ENCODE data around the gene FANCC. TPM values are rescaled to one million over a fixed set of nuclear protein-coding genes. Genes with fewer than 3 reads are reported as not detected.

The FANCC gene
- total and polyA plus RNA-seq, 2 donors = 4.1 to 4.8 TPM

- no peak overlapping the region for H3K4me3 ChIP-seq (ENCODE audit: low read length in 2 of 2)
- H3K4me1 ChIP-seq (ENCODE audit: control insufficient read depth in 2 of 2, insufficient read depth in 2 of 2, low read length in 2 of 2) = peaks cover 18 to 56% of the 10 kb centered on the region in 2 donors
- H3K36me3 ChIP-seq (ENCODE audit: control insufficient read depth in 2 of 2, insufficient read depth in 2 of 2, low read length in 1 of 2) = peaks cover under 1 to 3% of the 10 kb centered on the region in 2 donors
Observed at GRCh38 chr9:95090871-95091577, 226.5 kb downstream of the FANCC start.

GRCh38 chr9:95090023-95090791, 227.3 kb downstream of the FANCC start:
- Histone ChIP-seq H3K36me3 (ENCODE audit: control insufficient read depth in 2 of 2, insufficient read depth in 2 of 2, low read length in 1 of 2) (peaks cover 3 to 5% of the 10 kb centered on the region in 2 donors), H3K4me1 (ENCODE audit: control insufficient read depth in 2 of 2, insufficient read depth in 2 of 2, low read length in 2 of 2) (peaks cover 18 to 56% of the 10 kb centered on the region in 2 donors), H3K9me3 (ENCODE audit: control insufficient read depth in 2 of 2, insufficient read depth in 1 of 2, low read length in 1 of 2) (no peaks in the 10 kb centered on the region), H3K27me3 (ENCODE audit: control insufficient read depth in 2 of 2, insufficient read depth in 1 of 2, low read length in 1 of 2) (no peaks in the 10 kb centered on the region), H3K27ac (ENCODE audit: low read depth in 1 of 2, low read length in 1 of 2) (peak overlapping the region in 1 of 2 donors; percentile 43), H3K4me3 (ENCODE audit: low read length in 2 of 2) (no peak overlapping the region)
- 88% methylated on average over 22 of the region's 22 CpGs for WGBS
- no peak for DNase-seq (ENCODE audit: low read depth in 6 of 9, low spot score in 9 of 9)

More at GRCh38 chr9:95090871-95091577, 226.5 kb downstream of the FANCC start:
- no peak for DNase-seq (ENCODE audit: low read depth in 6 of 9, low spot score in 9 of 9)
- WGBS = 90% methylated on average over 14 of the region's 14 CpGs
- H3K27me3 ChIP-seq (ENCODE audit: control insufficient read depth in 2 of 2, insufficient read depth in 1 of 2, low read length in 1 of 2) = no peaks in the 10 kb centered on the region
- H3K9me3 ChIP-seq (ENCODE audit: control insufficient read depth in 2 of 2, insufficient read depth in 1 of 2, low read length in 1 of 2) = no peaks in the 10 kb centered on the region
- no peak overlapping the region for H3K27ac ChIP-seq (ENCODE audit: low read depth in 1 of 2, low read length in 1 of 2)

- peak in 6 of 9 donors; percentile 6 to 67 (median 34) for DNase-seq (ENCODE audit: low read depth in 6 of 9, low spot score in 9 of 9)
- H3K4me3 ChIP-seq (ENCODE audit: low read length in 2 of 2) = no peak overlapping the region
- H3K36me3 ChIP-seq (ENCODE audit: control insufficient read depth in 2 of 2, insufficient read depth in 2 of 2, low read length in 1 of 2) = peaks cover 3 to 5% of the 10 kb centered on the region in 2 donors
- WGBS = 80% methylated on average over 16 of the region's 16 CpGs
- no peaks in the 10 kb centered on the region for H3K27me3 ChIP-seq (ENCODE audit: control insufficient read depth in 2 of 2, insufficient read depth in 1 of 2, low read length in 1 of 2)
- H3K9me3 ChIP-seq (ENCODE audit: control insufficient read depth in 2 of 2, insufficient read depth in 1 of 2, low read length in 1 of 2) = no peaks in the 10 kb centered on the region
- H3K27ac ChIP-seq (ENCODE audit: low read depth in 1 of 2, low read length in 1 of 2) = peak overlapping the region in 1 of 2 donors; percentile 5
- H3K4me1 ChIP-seq (ENCODE audit: control insufficient read depth in 2 of 2, insufficient read depth in 2 of 2, low read length in 2 of 2) = peaks cover 17 to 51% of the 10 kb centered on the region in 2 donors
Observed at GRCh38 chr9:95089257-95090022, 228.1 kb downstream of the FANCC start.

GRCh38 chr9:95088421-95089161, 228.9 kb downstream of the FANCC start:
- 94% methylated on average over 26 of the region's 26 CpGs for WGBS
- Histone ChIP-seq H3K36me3 (ENCODE audit: control insufficient read depth in 2 of 2, insufficient read depth in 2 of 2, low read length in 1 of 2) (peaks cover 3 to 5% of the 10 kb centered on the region in 2 donors), H3K4me1 (ENCODE audit: control insufficient read depth in 2 of 2, insufficient read depth in 2 of 2, low read length in 2 of 2) (peaks cover 12 to 42% of the 10 kb centered on the region in 2 donors), H3K4me3 (ENCODE audit: low read length in 2 of 2) (no peak overlapping the region), H3K9me3 (ENCODE audit: control insufficient read depth in 2 of 2, insufficient read depth in 1 of 2, low read length in 1 of 2) (no peaks in the 10 kb centered on the region), H3K27me3 (ENCODE audit: control insufficient read depth in 2 of 2, insufficient read depth in 1 of 2, low read length in 1 of 2) (no peaks in the 10 kb centered on the region), H3K27ac (ENCODE audit: low read depth in 1 of 2, low read length in 1 of 2) (no peak overlapping the region)
- DNase-seq (ENCODE audit: low read depth in 6 of 9, low spot score in 9 of 9) = no peak

GRCh38 chr9:95087659-95088242, 229.8 kb downstream of the FANCC start:
- no peak for DNase-seq (ENCODE audit: low read depth in 6 of 9, low spot score in 9 of 9)
- 90% methylated on average over 9 of the region's 9 CpGs for WGBS
- Histone ChIP-seq H3K36me3 (ENCODE audit: control insufficient read depth in 2 of 2, insufficient read depth in 2 of 2, low read length in 1 of 2) (peaks cover 5 to 7% of the 10 kb centered on the region in 2 donors), H3K4me1 (ENCODE audit: control insufficient read depth in 2 of 2, insufficient read depth in 2 of 2, low read length in 2 of 2) (peaks cover 8 to 34% of the 10 kb centered on the region in 2 donors), H3K9me3 (ENCODE audit: control insufficient read depth in 2 of 2, insufficient read depth in 1 of 2, low read length in 1 of 2) (peaks cover 0 to 1% of the 10 kb centered on the region in 2 donors), H3K27ac (ENCODE audit: low read depth in 1 of 2, low read length in 1 of 2) (no peak overlapping the region), H3K4me3 (ENCODE audit: low read length in 2 of 2) (no peak overlapping the region), H3K27me3 (ENCODE audit: control insufficient read depth in 2 of 2, insufficient read depth in 1 of 2, low read length in 1 of 2) (no peaks in the 10 kb centered on the region)

- no peak for DNase-seq (ENCODE audit: low read depth in 6 of 9, low spot score in 9 of 9)
- H3K4me1 ChIP-seq (ENCODE audit: control insufficient read depth in 2 of 2, insufficient read depth in 2 of 2, low read length in 2 of 2) = peaks cover 0 to 22% of the 10 kb centered on the region in 2 donors
- no peak overlapping the region for H3K27ac ChIP-seq (ENCODE audit: low read depth in 1 of 2, low read length in 1 of 2)
- peaks cover 7 to 11% of the 10 kb centered on the region in 2 donors for H3K36me3 ChIP-seq (ENCODE audit: control insufficient read depth in 2 of 2, insufficient read depth in 2 of 2, low read length in 1 of 2)
- peaks cover 0 to 1% of the 10 kb centered on the region in 2 donors for H3K9me3 ChIP-seq (ENCODE audit: control insufficient read depth in 2 of 2, insufficient read depth in 1 of 2, low read length in 1 of 2)
- WGBS = 97% methylated on average over 8 of the region's 8 CpGs
- no peaks in the 10 kb centered on the region for H3K27me3 ChIP-seq (ENCODE audit: control insufficient read depth in 2 of 2, insufficient read depth in 1 of 2, low read length in 1 of 2)
- no peak overlapping the region for H3K4me3 ChIP-seq (ENCODE audit: low read length in 2 of 2)
Observed at GRCh38 chr9:95086564-95086955, 230.9 kb downstream of the FANCC start.

GRCh38 chr9:95085861-95086563, 231.5 kb downstream of the FANCC start:
- no peak for DNase-seq (ENCODE audit: low read depth in 6 of 9, low spot score in 9 of 9)
- H3K36me3 ChIP-seq (ENCODE audit: control insufficient read depth in 2 of 2, insufficient read depth in 2 of 2, low read length in 1 of 2) = peaks cover 10 to 11% of the 10 kb centered on the region in 2 donors
- H3K27me3 ChIP-seq (ENCODE audit: control insufficient read depth in 2 of 2, insufficient read depth in 1 of 2, low read length in 1 of 2) = no peaks in the 10 kb centered on the region
- no peak overlapping the region for H3K27ac ChIP-seq (ENCODE audit: low read depth in 1 of 2, low read length in 1 of 2)
- H3K9me3 ChIP-seq (ENCODE audit: control insufficient read depth in 2 of 2, insufficient read depth in 1 of 2, low read length in 1 of 2) = peaks cover 0 to 1% of the 10 kb centered on the region in 2 donors
- 97% methylated on average over 40 of the region's 40 CpGs for WGBS
- peaks cover 0 to 19% of the 10 kb centered on the region in 2 donors for H3K4me1 ChIP-seq (ENCODE audit: control insufficient read depth in 2 of 2, insufficient read depth in 2 of 2, low read length in 2 of 2)
- no peak overlapping the region for H3K4me3 ChIP-seq (ENCODE audit: low read length in 2 of 2)
